ENCODE results near the gene ANKRD55. TPM values are rescaled to one million over a fixed set of nuclear protein-coding genes. Genes with fewer than 3 reads are reported as not detected.
A peak's percentile ranks its signal among the peaks of the same experiment; 100 is the strongest.

The ANKRD55 gene
- total RNA-seq (ENCODE audit: low replicate concordance) = 0.57 TPM in 1 of 2 replicates, not detected in the other

DNA sequence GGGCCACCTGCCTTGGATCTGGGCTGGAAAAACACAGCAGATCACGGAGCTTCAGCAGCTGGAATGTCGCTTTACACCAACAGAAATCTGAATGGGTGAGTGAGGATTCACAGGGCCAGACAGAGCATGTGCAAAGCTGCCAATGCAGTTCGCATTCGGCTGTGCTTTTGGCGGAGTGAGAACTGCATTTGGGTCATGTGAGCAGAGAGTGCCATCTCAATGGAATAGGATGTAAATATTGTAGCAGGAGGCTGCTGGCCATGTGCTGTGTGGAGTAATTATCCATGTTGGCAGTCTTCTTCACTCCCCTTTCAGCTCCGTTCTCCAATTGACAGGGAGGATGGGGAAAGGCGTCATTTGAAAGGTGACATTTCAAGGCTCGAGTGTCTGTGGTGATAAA lies at the start of gene ANKRD55:
TSS of gene ANKRD55 (minus strand) at position 101 of the 400 bp plus-strand sequence. CDS start 417 bp downstream, outside the sequence.
- TF ChIP-seq, protein P1, sequence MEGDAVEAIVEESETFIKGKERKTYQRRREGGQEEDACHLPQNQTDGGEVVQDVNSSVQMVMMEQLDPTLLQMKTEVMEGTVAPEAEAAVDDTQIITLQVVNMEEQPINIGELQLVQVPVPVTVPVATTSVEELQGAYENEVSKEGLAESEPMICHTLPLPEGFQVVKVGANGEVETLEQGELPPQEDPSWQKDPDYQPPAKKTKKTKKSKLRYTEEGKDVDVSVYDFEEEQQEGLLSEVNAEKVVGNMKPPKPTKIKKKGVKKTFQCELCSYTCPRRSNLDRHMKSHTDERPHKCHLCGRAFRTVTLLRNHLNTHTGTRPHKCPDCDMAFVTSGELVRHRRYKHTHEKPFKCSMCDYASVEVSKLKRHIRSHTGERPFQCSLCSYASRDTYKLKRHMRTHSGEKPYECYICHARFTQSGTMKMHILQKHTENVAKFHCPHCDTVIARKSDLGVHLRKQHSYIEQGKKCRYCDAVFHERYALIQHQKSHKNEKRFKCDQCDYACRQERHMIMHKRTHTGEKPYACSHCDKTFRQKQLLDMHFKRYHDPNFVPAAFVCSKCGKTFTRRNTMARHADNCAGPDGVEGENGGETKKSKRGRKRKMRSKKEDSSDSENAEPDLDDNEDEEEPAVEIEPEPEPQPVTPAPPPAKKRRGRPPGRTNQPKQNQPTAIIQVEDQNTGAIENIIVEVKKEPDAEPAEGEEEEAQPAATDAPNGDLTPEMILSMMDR (IDR thresholded peaks at IDR 0.05; ENCODE audit: insufficient read depth, low read length) = no peak
- H3K4me3 ChIP-seq (ENCODE audit: low read depth, low read length) = no peak within 1 kb of the TSS
- DNase-seq (ENCODE audit: low read depth) = no peak

GRCh38 chr5:56282216-56282615 lies 49.1 kb upstream of the ANKRD55 start:
- no peak overlapping the region for H3K4me3 ChIP-seq (ENCODE audit: low read depth, low read length)
- DNase-seq (ENCODE audit: low read depth) = no peak
- TF ChIP-seq, protein P1 (IDR thresholded peaks at IDR 0.05; ENCODE audit: insufficient read depth, low read length) = no peak

GRCh38 chr5:56281489-56282165 lies 48.5 kb upstream of the ANKRD55 start:
- TF ChIP-seq, protein P1 (IDR thresholded peaks at IDR 0.05; ENCODE audit: insufficient read depth, low read length) = no peak
- no peak overlapping the region for H3K4me3 ChIP-seq (ENCODE audit: low read depth, low read length)
- no peak for DNase-seq (ENCODE audit: low read depth)

DNA sequence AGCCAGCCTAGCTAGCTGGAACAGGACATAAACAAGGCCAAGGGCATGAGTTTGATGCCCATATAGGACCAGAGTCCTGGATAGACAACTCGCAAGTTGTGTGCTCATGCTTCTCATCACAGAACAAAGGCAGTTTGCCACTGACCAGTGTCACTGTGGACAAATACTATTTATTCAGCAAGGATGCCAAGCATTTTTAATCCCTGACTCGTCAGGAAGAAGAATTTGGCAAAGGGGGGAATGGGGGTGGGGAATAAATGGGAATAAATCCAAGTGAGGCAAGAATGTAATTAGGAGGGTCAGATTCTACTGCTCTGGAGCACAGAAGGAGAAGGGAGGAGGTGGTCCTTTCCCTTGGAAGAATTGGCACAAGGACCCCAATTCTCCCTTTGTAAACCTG lies 46.8 kb upstream of the ANKRD55 start:
- DNase-seq (ENCODE audit: low read depth) = peak; percentile 74
- H3K4me3 ChIP-seq (ENCODE audit: low read depth, low read length) = no peak overlapping the region

GRCh38 chr5:56279291-56279690 lies 46.2 kb upstream of the ANKRD55 start:
- H3K4me3 ChIP-seq (ENCODE audit: low read depth, low read length) = no peak overlapping the region
- DNase-seq (ENCODE audit: low read depth) = no peak
- TF ChIP-seq, protein P1 (IDR thresholded peaks at IDR 0.05; ENCODE audit: insufficient read depth, low read length) = no peak

More for the DNA sequence above, 46.8 kb upstream of the ANKRD55 start:
- TF ChIP-seq, protein P1 (IDR thresholded peaks at IDR 0.05; ENCODE audit: insufficient read depth, low read length) = no peak

- TF ChIP-seq, protein P1 (IDR thresholded peaks at IDR 0.05; ENCODE audit: insufficient read depth, low read length) = no peak
- no peak overlapping the region for H3K4me3 ChIP-seq (ENCODE audit: low read depth, low read length)
- DNase-seq (ENCODE audit: low read depth) = peak; percentile 14
These were observed 45.2 kb upstream of the ANKRD55 start for GRCh38 chr5:56278335-56278753.

All from fibroblast of the aortic adventitia (primary cell).